NCI-H2227 treated with DMSO at 0.1 percent for 48 hours (cell line): ENCODE data around the gene FDXR.
"Not testable (repeated sequence)": the region's sequence is repeated elsewhere in the genome, so short reads cannot be mapped to it uniquely, and the experiment has no call there.

Experiments
- DNase-seq: peaks from one replicate; lab custom pipeline; 2025; lab: John Stamatoyannopoulos, UW

Gene FDXR, protein sequence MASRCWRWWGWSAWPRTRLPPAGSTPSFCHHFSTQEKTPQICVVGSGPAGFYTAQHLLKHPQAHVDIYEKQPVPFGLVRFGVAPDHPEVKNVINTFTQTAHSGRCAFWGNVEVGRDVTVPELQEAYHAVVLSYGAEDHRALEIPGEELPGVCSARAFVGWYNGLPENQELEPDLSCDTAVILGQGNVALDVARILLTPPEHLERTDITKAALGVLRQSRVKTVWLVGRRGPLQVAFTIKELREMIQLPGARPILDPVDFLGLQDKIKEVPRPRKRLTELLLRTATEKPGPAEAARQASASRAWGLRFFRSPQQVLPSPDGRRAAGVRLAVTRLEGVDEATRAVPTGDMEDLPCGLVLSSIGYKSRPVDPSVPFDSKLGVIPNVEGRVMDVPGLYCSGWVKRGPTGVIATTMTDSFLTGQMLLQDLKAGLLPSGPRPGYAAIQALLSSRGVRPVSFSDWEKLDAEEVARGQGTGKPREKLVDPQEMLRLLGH

DNA sequence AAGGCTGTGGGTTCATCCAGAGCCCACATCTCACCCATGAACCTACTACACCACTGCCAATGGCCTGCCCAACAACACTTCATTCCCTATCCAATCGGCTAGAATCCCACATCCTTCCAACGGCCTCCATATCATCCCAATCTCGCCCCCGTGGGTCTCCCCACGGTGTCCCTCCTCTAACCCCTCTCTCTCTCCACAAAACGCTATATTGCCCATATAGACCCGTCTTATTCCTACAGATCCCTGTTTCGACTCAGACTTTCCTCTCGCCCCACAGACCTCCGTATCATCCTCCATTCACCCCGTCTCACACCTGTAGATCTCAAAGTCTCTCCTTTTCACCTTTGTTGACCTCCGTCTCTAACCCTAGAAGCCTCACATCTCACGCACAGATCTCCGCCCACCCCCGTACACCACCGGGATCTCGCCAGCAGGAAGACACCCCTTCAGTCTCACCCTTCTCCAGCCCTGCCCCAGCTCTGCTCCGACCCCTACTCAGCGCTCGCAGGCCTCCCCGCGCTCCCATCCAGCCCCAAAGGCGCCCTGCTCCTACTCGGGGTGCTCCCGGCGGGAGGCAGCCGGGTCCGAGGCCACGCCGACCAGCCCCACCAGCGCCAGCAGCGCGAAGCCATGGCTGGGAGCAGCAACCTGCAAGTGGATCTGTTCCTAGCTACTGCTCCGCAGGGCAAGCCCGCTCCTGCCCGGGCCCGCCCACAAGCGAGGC is at the start of gene FDXR:
FDXR (minus strand) TSS at position 682 of the 724 bp plus-strand sequence; CDS start at position 632, 50 bp downstream.
- no peak for DNase-seq

DNA sequence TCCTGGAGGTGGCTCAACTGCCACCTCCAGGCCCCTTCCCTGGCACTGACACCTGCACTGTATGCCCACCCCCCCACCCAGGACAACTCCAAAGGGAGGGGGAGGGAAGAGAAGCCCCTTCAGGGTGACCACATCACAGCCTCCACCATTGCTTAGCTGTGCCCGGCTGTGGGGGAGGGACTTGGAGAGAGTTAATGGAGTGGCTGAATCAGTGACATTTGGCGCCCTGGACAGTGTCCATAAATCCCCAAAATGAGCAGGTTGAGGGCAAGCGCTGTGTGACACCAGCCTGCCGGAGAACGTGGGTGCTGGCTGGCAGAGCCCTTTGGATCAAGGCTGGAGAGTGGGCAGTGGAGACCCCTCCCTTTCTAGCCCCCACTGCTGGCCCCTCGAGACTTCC is 49.4 kb upstream of the FDXR start:
- DNase-seq = no peak

DNA sequence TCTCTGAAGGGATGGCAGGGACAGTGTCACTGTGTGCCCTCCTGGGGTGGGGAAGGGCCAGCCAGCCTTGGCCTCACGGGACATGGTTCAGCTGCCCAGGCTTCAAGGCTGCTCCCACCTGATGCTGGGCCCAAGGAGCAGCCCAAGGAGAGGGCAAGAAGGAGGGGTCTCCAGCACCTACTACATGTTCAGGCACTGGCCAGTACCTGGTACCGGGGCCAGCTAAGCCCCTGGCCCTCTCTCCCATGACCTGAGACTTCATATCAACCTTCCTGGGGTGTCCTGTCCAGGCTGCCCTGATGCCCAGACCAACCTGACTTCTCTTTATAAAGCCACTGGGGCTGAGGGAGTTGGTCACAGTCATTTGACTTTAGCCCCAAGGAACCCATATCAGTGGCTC is 49.0 kb upstream of the FDXR start:
- DNase-seq = no peak

DNA sequence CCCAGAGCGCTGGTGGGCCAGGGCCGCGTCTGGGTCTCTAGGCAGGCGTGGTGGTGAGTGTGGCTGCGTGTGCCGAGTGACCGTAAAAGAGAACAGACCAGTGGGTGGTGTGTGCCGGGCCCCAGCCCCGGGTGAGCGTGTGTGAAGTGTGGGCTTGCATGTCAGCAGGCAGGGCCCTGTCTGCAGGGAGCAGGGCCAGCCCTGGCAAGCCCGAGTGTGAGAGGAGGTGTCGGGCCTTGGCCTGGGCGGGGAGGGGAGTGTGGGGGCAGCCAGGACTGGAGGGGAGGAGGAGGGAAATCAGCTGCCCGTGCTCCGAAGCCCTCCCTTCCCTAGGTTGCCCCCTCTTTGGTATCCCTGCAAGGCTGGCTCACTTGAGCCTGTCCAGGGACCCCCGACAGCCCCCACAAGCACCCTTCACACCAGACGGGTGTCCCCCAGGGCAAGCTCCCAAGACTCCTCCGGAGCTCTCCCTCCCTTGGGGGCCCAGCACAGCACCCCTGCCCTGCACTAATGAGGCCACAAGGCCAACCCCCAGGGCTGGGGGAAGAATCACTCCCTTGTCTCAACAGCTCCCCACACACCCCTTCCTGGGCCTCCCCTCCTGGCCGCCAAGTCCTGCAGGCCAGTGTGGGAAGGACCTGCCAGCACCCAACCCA is 48.4 kb upstream of the FDXR start:
- DNase-seq = no peak

DNA sequence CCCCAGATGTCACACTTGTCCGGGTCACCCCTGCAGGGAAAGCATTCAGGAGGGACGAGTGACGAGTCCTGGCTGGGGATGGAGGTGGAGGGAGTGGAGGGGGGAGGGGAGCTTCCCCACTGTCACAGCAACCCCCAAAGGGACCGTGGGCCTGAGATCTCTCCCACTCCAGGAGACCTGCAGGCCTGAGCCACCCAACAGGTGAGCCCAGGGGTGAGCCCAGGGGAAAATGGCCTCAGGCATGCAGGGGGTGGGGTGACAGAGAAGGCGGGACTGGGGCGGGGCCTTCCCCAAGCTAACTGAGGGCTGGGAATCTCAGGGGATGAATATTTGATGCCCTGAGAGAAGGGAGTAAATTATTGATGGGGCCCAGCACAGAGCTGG is 47.8 kb upstream of the FDXR start:
- DNase-seq = no peak

DNA sequence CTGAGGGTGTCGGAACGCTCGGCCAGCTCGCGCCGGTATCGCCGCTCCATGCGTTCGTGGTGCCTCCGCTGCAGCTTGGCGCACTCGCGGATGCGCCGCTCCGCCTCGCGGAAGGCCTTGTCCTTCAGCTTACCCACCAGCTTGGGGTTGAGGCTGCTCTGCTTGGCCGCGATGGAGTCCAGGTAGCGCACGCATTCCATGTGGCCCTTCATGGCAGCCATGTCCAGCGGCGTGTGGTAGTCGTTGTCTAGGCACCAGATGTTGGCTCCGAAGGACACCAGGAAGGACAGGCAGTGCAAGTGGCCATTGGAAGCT is 47.5 kb upstream of the FDXR start:
- no peak for DNase-seq

DNA sequence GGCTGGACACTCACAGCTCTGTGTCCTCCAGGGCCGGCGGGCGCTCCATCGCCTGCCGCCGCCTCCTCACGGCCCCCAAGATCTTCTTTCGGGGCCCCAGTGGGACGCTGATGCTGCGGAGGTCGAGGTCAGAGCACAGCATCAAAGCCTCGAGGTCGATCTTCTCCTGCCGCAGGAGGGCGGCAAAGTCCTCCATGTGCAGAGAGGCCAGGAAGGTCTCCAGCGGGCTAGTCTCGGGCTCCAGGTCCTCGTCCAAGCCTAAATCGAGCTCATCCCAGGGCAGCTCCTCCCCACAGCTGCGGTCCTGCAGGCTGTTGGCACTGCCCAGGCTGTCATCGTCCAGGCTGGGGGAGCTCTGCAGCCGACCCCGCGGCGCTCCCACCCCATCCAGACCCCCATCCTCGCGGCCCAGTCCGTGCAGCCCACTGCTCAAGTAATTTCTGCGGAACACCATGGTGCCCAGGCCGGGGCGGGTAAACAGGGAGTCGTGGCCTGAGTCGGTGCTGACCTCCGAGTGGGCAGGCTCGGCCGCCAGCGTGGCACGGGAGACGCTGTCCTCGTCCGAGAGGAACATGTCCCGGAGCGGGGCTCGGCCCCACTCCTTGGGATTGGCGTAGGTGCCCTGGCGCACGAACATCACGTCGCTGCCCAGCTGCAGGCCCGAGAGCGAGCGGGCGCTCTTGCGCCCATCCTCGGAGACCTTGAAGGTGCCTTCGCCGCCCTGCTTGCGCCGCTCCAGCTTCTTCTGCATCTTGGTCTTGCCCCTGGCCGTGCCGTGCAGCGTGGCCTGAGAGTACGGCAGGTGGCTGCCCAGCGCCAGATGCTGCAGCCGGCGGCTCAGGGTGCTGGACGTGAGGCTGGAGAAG is 46.9 kb upstream of the FDXR start:
- no peak for DNase-seq

DNA sequence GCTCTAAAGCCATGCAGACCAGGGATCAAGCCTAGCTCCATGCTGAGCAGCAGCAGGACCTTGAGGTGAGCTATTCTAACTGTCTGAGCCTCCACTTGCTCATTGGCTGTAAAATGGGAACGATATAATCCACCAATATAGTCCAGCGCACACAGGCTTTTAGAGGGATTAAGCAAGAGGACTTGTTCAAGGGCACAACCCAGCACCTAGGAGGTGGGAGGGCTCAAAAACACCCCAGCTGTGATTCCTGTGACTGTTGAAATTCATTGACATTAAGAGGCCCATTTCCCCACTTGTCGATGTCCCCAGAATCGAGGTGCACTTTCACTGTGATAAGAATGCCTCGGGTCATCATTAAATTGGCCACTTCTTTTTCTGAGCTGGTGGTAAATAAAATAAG is 46.1 kb upstream of the FDXR start:
- DNase-seq = no peak

DNA sequence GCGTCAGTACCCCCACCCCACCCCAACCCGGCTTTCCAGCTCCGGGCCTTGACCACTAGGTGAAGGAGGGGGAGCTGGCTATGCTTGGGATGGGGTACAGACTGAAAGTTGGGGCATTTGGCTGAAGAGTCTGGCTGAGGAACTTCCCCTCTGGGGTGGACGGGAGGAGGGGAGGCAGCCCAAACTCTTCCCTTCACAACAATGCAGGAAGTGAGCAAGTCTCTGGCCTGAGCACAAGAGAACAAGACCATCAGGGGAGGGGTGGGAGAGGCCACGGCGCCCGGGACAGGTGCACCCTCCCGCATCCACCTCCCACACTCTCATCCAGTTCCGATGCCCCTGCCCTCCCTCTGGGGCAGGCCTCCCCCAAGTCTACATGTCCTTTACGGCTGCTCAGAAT is 44.6 kb upstream of the FDXR start:
- DNase-seq = no peak

DNA sequence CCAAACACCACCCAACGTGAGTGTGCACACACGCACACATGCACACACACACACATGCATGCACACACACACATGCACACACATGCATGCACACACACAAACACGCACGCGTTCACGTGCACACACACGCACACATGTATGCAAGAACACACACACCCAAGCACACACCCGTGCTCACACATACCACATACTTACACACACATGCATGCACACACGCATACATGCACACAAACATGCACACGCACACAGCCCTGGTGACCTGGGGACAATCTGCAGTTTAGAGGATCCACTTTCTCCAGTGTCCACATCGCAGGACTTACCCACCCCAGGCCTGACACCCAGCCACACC is 44.0 kb upstream of the FDXR start:
- DNase-seq = no peak

DNA sequence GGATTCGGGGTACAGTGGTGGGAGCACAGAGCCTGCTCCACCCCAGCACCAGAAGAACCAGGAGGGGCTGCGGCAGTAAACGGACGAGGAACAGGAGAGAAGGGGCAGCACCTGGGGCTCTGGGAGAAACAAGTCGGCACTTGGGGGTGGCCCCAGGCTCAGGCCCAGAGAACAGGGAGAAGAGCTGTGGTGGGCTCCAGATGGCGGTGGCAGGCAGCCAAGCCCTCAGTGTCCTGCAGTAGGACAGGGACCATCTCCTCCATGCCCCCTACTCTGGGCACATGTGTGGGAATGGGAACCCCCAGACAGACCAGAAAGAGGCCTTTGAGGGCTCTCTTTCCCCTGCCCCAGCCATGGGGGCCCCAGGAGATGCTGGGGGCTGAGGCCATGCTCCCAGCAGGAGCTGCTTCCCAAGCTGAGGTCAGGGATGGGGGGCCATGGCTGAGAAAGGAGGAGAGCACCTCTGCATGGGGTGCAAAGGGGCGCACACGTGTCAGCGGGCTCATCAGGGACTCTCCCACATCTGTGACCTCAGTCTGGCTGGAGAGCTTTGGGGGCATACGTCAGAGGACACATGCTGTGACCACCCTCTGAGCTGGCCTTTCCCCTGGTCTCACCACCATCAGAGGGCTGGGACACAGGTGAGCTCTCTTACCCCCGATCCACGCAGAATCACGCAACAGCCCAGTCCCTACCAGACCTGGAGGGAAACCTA is 43.5 kb upstream of the FDXR start:
- no peak for DNase-seq

DNA sequence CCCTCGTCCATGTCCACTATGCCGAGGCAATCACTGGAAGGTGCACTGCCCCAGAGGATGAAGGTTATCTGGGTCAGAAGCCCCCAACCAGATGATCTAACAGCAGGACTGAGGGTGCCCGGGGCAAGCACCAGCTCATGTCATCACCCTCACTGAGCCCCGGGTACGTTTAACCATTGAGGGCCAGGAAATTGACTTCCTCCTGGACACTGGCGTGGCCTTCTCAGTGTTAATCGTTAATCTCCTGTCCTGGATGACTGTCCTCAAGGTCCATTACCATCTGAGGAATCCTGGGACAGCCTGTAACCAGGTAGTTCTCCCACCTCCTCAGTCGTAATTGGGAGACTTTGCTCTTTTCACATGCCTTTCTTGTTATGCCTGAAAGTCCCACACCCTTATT is 38.6 kb upstream of the FDXR start:
- not testable (repeated sequence) for DNase-seq

DNA sequence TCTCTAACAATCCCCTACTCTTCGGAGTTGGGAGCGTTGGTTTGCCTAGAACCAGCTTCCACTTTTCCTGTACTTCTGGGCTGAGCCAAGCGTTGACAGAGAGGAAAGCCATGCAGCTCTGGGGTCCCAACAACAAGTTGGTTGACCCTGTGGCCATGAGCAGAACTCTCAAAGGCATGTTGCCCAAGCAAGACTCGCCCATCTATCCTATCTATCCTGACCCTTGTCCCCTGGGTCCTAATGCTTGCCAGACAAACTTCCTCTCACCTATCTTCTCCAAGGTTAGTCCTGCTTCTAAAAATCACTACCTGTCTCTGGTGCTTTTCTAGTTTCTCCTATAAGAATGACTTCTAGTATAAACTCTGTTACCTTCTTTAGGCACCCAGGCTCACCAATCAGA is 36.3 kb upstream of the FDXR start:
- not testable (repeated sequence) for DNase-seq

DNA sequence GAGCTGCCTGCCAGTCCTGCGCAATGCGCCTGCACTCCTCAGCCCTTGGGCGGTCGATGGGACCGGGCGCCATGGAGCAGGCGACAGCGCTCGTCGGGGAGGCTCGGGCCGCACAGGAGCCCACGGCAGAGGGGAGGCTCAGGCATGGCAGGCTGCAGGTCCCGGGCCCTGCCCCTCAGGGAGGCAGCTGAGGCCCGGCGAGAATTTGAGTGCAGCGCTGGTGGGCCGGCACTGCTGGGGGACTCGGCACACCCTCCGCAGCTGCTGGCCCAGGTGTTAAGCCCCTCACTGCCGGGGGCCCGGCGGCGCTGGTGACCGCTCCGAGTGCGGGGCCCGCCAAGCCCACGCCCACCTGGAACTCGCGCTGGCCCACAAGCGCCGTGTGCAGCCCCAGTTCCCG is 34.2 kb upstream of the FDXR start:
- DNase-seq = no peak

DNA sequence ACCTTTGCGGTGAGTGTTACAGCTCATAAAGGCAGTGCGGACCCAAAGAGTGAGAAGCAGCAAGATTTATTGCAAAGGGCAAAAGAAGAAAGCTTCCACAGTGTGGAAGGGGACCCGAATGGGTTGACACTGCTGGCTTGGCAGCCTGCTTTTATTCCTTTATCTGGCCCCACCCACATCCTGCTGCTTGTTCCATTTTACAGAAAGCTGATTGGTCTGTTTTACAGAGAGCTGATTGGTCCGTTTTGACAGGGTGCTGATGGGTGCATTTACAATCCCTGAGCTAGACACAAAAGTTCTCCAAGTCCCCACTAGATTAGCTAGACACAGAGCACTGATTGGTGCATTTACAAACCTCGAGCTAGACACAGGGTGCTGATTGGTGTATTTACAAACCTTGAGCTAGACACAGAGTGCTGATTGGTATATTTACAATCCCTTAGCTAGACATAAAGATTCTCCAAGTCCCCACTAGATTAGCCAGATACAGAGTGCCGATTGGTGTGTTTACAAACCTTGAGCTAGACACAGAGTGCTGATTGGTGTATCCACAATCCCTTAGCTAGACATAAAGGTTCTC is 33.5 kb upstream of the FDXR start:
- DNase-seq = not testable (repeated sequence)

DNA sequence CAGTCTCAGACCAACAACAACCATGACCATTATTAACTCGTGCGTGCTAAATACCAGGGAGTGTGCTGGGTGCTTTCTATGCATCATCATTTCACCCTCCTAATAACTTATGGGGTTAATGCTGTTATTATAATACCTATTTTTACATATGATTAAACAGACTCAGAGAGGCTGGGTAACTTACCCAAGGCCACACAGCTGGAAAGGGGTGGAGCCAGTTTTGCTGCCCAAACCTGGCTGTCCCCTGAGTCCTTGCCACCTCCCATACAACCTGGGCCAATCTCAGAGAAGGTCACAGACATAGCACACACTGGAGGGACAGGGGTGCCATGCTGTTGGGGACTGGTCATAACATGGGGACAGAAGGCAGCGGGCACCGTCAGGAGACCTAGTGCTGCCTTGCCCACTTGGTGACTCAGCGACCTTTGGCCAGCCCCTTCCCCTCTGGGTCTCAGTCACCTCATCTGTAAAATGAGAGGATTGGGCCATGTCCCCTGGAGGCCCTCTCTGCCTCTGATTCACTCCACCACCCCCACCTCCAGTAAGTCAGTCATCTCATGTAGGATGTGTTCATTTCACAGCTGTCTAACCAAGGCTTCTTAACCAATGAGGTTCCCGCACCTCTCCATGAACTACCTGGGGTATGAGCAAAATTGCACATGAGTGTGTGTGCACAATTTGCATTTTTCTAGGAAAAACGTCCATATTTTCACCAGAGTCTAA is 32.1 kb upstream of the FDXR start:
- DNase-seq = no peak

DNA sequence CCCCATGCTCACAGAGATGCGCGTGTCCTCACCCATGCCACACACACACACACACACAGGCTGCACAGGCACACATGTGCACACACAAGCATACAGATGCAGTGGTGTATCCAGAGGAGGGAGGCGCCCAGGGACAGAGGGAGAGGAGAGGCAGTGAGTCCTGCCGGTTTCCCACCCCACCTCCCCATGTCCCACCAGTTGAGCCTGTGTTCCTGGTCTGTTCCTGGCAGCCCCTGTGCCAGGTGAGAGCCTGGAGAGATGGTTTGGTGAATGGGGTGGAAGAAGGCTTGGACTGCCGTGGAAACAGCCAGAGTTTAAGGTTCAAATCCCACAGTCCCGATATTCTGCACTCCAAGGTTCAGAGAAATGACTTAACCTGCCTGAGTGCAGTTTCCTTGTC is 30.9 kb upstream of the FDXR start:
- DNase-seq = no peak

DNA sequence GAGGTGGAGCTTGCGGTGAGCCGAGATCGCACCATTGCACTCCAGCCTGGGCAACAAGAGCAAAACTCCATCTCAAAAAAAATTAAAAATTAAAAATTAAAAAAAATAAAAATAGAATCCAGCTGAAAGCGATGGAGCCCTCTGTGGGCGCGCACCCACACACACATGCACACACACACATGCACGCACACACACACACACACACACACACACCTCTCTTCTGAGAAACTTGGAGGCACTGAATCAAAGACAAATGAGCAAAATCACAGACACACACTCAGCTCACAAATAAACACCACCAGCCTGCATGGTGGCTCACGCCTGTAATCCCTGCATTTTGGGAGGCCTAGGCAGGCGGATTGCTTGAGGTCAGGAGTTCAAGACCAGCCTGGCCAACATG is 30.2 kb upstream of the FDXR start:
- no peak for DNase-seq

DNA sequence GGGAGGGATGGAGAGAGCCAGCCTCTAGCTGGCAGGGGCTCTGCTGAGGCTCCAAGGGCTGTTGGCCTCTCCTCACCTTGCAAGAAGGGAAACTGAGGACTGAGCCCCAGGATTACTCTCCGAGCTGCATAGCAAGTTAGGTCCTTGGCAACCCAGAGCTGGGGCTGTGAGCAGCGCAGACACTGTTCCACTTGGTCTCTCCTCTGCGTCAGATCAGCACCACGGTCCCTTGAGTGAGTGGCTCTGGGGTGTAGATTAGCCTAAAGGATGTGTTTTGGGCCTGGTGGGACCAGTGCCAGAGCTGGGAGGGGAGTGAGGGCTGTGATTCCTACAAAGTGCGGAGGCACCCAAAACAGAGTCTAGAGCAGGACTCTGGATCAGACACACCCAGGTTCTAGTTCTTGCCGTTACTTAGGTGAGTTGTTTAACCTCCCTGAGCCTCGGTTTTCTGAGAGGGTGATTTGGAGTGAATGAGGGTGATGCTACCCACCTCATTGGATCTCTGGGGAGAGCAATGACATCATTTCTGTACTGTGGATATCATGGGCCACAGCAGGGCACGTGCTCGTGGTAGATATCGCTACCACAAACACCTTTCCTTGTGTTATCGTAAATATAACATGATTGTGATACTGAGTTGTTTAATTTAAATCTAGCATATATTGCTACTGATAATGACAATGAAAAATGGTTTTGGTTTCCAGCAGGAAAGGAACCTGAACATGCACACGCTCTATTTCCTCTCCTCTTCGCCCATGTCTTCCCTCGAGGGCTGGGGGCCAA is 28.8 kb upstream of the FDXR start:
- DNase-seq = no peak

DNA sequence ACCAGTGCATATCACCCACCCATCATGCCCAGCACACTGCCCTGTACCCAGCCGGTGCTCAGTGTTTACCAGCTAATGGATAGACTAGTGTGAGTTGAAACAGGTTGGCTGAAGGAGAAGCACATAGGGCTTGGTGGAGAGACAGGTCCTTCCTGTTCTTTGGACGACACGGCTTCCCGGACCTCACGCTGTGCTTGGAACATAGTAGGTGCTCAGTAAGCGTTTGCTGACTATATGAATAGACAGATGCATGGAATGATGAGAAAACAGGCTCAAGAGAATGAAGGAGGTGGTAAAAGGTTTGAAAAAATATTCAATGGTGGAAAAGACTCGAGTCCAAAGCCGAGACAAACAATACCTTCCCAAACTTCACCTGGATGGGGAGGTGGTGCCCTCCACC is 27.4 kb upstream of the FDXR start:
- no peak for DNase-seq
